NB4 (cell line): ENCODE data around the gene CFAP299.

Experiments used
- CTCF ChIP-seq: IDR thresholded peaks from one replicate; pipeline ENCODE4 v1.5.1; 2012; ENCODE audit warnings: low read depth, low read length
- MAX ChIP-seq: IDR thresholded peaks from 2 replicates; pipeline ENCODE4 v1.6.1; 2011; ENCODE audit warnings: low read depth, low read length
- POLR2A ChIP-seq: IDR thresholded peaks from 2 replicates; pipeline ENCODE4 v1.6.1; 2011; ENCODE audit warnings: mild to moderate bottlenecking; ENCODE audit not compliant: insufficient read length; ENCODE audit errors: extremely low read depth

GRCh38 chr4:80922941-80923340, 587.4 kb downstream of the CFAP299 start:
- TF ChIP-seq MAX (no peak), CTCF (no peak), POLR2A (no peak)
